H1 (cell line): ENCODE results near the gene STK39. TPM values are rescaled to one million over a fixed set of nuclear protein-coding genes. Genes with fewer than 3 reads are reported as not detected.

Experiments
- CTCF ChIA-PET: fragments of 300-600 bp; sonication (Branson Sonifier 250); formaldehyde crosslinking; loops from one replicate; lab custom pipeline; 2021; ENCODE audit not compliant: partially characterized antibody; lab: Charles Lee
- POLR2A ChIA-PET: fragments of 300-600 bp; sonication (Branson Sonifier 250); formaldehyde crosslinking; loops from one replicate; lab custom pipeline; 2021; ENCODE audit warnings: inconsistent platforms; ENCODE audit not compliant: partially characterized antibody; lab: Charles Lee
- DNase-seq, 2 experiments: peaks; one replicate each; pipeline versions ENCODE4 v3.0.0 to v3.0.0-alpha.2; 2010 to 2022; ENCODE audit warnings: low spot score in 2 of 2, low read depth in 1 of 2, mixed read lengths in 1 of 2
- FAIRE-seq: peaks from 2 replicates; lab custom pipeline; 2011; peaks lifted over from hg19 to GRCh38; lab: Jason Lieb, UNC
- H2AFZ ChIP-seq: 2 replicates; pipeline ENCODE4 v1.8.1; 2012; ENCODE audit warnings: low read length, inconsistent platforms
- H2AK5ac ChIP-seq: 2 replicates; pipeline ENCODE4 v1.6.1; 2013; ENCODE audit warnings: low read depth, low read length
- H2BK120ac ChIP-seq: replicated peaks from 2 replicates; pipeline ENCODE3; 2013; ENCODE audit warnings: low read depth, low read length, inconsistent platforms
- H2BK12ac ChIP-seq: 2 replicates; pipeline ENCODE4 v1.6.1; 2013; ENCODE audit warnings: low read depth, low read length
- H2BK15ac ChIP-seq: 2 replicates; pipeline ENCODE4 v1.6.1; 2013; ENCODE audit warnings: low read length
- H2BK20ac ChIP-seq: 2 replicates; pipeline ENCODE4 v1.6.1; 2013; ENCODE audit warnings: low read length
- H2BK5ac ChIP-seq: 2 replicates; pipeline ENCODE4 v1.6.1; 2013; ENCODE audit warnings: low read depth, low read length
- H3K14ac ChIP-seq: 2 replicates; pipeline ENCODE4 v1.6.1; 2013; ENCODE audit warnings: inconsistent platforms; ENCODE audit not compliant: insufficient read length
- H3K18ac ChIP-seq: 2 replicates; pipeline ENCODE4 v1.6.1; 2013; ENCODE audit warnings: low read length; ENCODE audit errors: extremely low read depth
- H3K23ac ChIP-seq: 2 replicates; pipeline ENCODE4 v1.6.1; 2013; ENCODE audit warnings: inconsistent platforms; ENCODE audit not compliant: insufficient read length
- H3K23me2 ChIP-seq: 2 replicates; pipeline ENCODE4 v1.6.1; 2013; ENCODE audit warnings: low read depth, low read length
- H3K27ac ChIP-seq: 2 replicates; pipeline ENCODE4 v1.6.1; 2011; ENCODE audit warnings: low read depth, low read length, inconsistent platforms
- H3K27me3 ChIP-seq, 4 experiments: replicated peaks in 1 of 4; 1 replicate in 1 of 4; 2 replicates in 3 of 4; pipeline versions ENCODE4 v1.6.1 to v1.8.1; 2011 to 2013; ENCODE audit warnings: low read length in 3 of 4, mild to moderate bottlenecking in 3 of 4, inconsistent platforms in 2 of 4, mixed read lengths in 2 of 4, moderate library complexity in 1 of 4; ENCODE audit not compliant: control insufficient read depth in 3 of 4, insufficient read depth in 3 of 4; ENCODE audit errors: extremely low read depth in 1 of 4
- H3K36me3 ChIP-seq, 4 experiments: 2 replicates each; pipeline versions ENCODE4 v1.6.1 to v1.8.1; 2011 to 2013; ENCODE audit warnings: mild to moderate bottlenecking in 4 of 4, low read length in 3 of 4, moderate library complexity in 2 of 4, control low read depth in 1 of 4, inconsistent platforms in 1 of 4; ENCODE audit not compliant: insufficient read depth in 4 of 4, control insufficient read depth in 2 of 4
- H3K4ac ChIP-seq: replicated peaks from 2 replicates; pipeline ENCODE3; 2013; ENCODE audit warnings: low read length, low read depth, mixed read lengths, inconsistent platforms; ENCODE audit not compliant: insufficient read length
- H3K4me1 ChIP-seq, 4 experiments: replicated peaks in 1 of 4; 1 replicate in 1 of 4; 2 replicates in 3 of 4; pipeline versions ENCODE4 v1.6.1 to v1.8.1; 2011 to 2013; ENCODE audit warnings: low read length in 3 of 4, inconsistent platforms in 2 of 4, mixed read lengths in 1 of 4; ENCODE audit not compliant: insufficient read depth in 4 of 4, control insufficient read depth in 3 of 4
- H3K4me2 ChIP-seq, 2 experiments: 2 replicates each; pipeline versions ENCODE4 v1.6.1 to v1.8.1; 2011 to 2013; ENCODE audit warnings: low read depth in 2 of 2, low read length in 2 of 2, control low read depth in 1 of 2, inconsistent platforms in 1 of 2, mild to moderate bottlenecking in 1 of 2; ENCODE audit not compliant: insufficient read depth in 1 of 2
- H3K4me3 ChIP-seq, 4 experiments: fragments of 200-600, 300-600 bp in 1 of 4; sonication (generic), shearing (Covaris generic), sonication (Bioruptor Twin) in 1 of 4; 2 replicates each; pipeline versions ENCODE4 v1.5.1 to v1.8.1; 2011 to 2016; ENCODE audit warnings: low read length in 4 of 4, low read depth in 3 of 4, control low read depth in 2 of 4, inconsistent platforms in 2 of 4, mild to moderate bottlenecking in 2 of 4, mixed read lengths in 1 of 4, moderate library complexity in 1 of 4; ENCODE audit not compliant: insufficient read depth in 2 of 4; ENCODE audit errors: extremely low read depth in 1 of 4
- H3K56ac ChIP-seq: replicated peaks from 2 replicates; pipeline ENCODE3; 2013; ENCODE audit warnings: low read depth, mild to moderate bottlenecking, mixed read lengths, low read length, inconsistent platforms; ENCODE audit not compliant: insufficient read length
- H3K79me1 ChIP-seq: 2 replicates; pipeline ENCODE4 v1.6.1; 2013; ENCODE audit warnings: low read depth, low read length, control low read depth
- H3K79me2 ChIP-seq, 2 experiments: 2 replicates each; pipeline versions ENCODE4 v1.6.1 to v1.8.1; 2012 to 2013; ENCODE audit warnings: low read length in 2 of 2, mild to moderate bottlenecking in 2 of 2, inconsistent platforms in 1 of 2; ENCODE audit not compliant: insufficient read depth in 2 of 2, control insufficient read depth in 1 of 2
- H3K9ac ChIP-seq, 4 experiments: replicated peaks in 1 of 4; 1 replicate in 1 of 4; 2 replicates in 3 of 4; pipeline versions ENCODE4 v1.6.1 to v1.8.1; 2011 to 2013; ENCODE audit warnings: low read depth in 3 of 4, low read length in 3 of 4, control low read depth in 2 of 4, mild to moderate bottlenecking in 2 of 4, moderate library complexity in 2 of 4, inconsistent platforms in 1 of 4; ENCODE audit errors: extremely low read depth in 1 of 4
- H3K9me3 ChIP-seq, 2 experiments: 2 replicates each; pipeline versions ENCODE4 v1.6.1 to v1.8.1; 2012 to 2013; ENCODE audit warnings: mild to moderate bottlenecking in 2 of 2, moderate library complexity in 2 of 2, control low read depth in 1 of 2, inconsistent platforms in 1 of 2, low read depth in 1 of 2, low read length in 1 of 2, mixed read lengths in 1 of 2; ENCODE audit not compliant: insufficient read depth in 2 of 2
- H4K20me1 ChIP-seq, 2 experiments: replicated peaks in 1 of 2; 2 replicates each; pipeline versions ENCODE3 to v1.8.1; 2011 to 2013; ENCODE audit warnings: inconsistent platforms in 2 of 2, low read length in 2 of 2, mild to moderate bottlenecking in 1 of 2; ENCODE audit not compliant: insufficient read depth in 2 of 2, control insufficient read depth in 1 of 2
- H4K5ac ChIP-seq: 2 replicates; pipeline ENCODE4 v1.6.1; 2013; ENCODE audit warnings: low read length, low read depth, mixed read lengths, inconsistent platforms; ENCODE audit not compliant: insufficient read length
- H4K8ac ChIP-seq: 2 replicates; pipeline ENCODE4 v1.8.0; 2013; ENCODE audit warnings: mild to moderate bottlenecking, moderate library complexity, low read length, inconsistent platforms; ENCODE audit not compliant: insufficient read depth; ENCODE audit errors: extremely low read depth
- H4K91ac ChIP-seq: replicated peaks from 2 replicates; pipeline ENCODE3; 2013; ENCODE audit warnings: low read length, mixed read lengths, inconsistent platforms; ENCODE audit not compliant: insufficient read length
- ATF2 ChIP-seq: IDR thresholded peaks from 2 replicates; pipeline ENCODE4 v1.6.1; 2012; ENCODE audit warnings: low read length, inconsistent platforms
- BACH1 ChIP-seq: IDR thresholded peaks from 2 replicates; pipeline ENCODE4 v1.6.1; 2012; ENCODE audit warnings: low read length, improper control_type of control experiment
- CHD1 ChIP-seq: IDR thresholded peaks from 2 replicates; pipeline ENCODE4 v1.6.1; 2012; ENCODE audit warnings: low read depth, low read length, improper control_type of control experiment
- CHD2 ChIP-seq: IDR thresholded peaks from 2 replicates; pipeline ENCODE4 v1.6.1; 2012; ENCODE audit warnings: low read length, improper control_type of control experiment
- CTBP2 ChIP-seq: IDR thresholded peaks from 2 replicates; pipeline ENCODE4 v1.7.0; 2011; ENCODE audit warnings: borderline replicate concordance, mild to moderate bottlenecking, moderate library complexity, mixed read lengths, low read length; ENCODE audit not compliant: insufficient read depth, insufficient read length
- EGR1 ChIP-seq: IDR thresholded peaks from 2 replicates; pipeline ENCODE4 v1.6.1; 2011; ENCODE audit warnings: low read depth, low read length, borderline replicate concordance
- HDAC2 ChIP-seq, 2 experiments: fragments of 300-600 bp in 1 of 2; sonication (generic) in 1 of 2; IDR thresholded peaks; 2 replicates each; pipeline ENCODE4 v1.6.1; 2011 to 2012; ENCODE audit warnings: low read depth in 2 of 2, low read length in 2 of 2, mild to moderate bottlenecking in 2 of 2, moderate library complexity in 2 of 2, borderline replicate concordance in 1 of 2, inconsistent platforms in 1 of 2
- MAFK ChIP-seq: IDR thresholded peaks from 2 replicates; pipeline ENCODE4 v1.6.1; 2012; ENCODE audit warnings: low read depth, mild to moderate bottlenecking, improper control_type of control experiment, low read length
- POU5F1 ChIP-seq: IDR thresholded peaks from 2 replicates; pipeline ENCODE4 v1.6.1; 2011; ENCODE audit warnings: low read depth, mild to moderate bottlenecking, low read length, moderate library complexity
- RNF2 ChIP-seq: fragments of 200-900, 300-1000 bp; sonication (generic); IDR thresholded peaks from 2 replicates; pipeline ENCODE4 v1.7.1; 2016; ENCODE audit warnings: borderline replicate concordance, low read depth, mild to moderate bottlenecking, antibody characterized with exemption, low read length; ENCODE audit not compliant: poor library complexity, severe bottlenecking; ENCODE audit errors: missing control alignments
- SRF ChIP-seq: IDR thresholded peaks from 2 replicates; pipeline ENCODE4 v1.6.1; 2011; ENCODE audit warnings: mild to moderate bottlenecking, low read depth, low read length, moderate library complexity
- TAF1 ChIP-seq: IDR thresholded peaks from 2 replicates; pipeline ENCODE4 v1.6.1; 2011; ENCODE audit warnings: mild to moderate bottlenecking, low read depth, low read length
- WGBS, 2 experiments: shearing (Covaris generic) in 1 of 2; methylation state at CpG; one replicate each; pipeline versions ENCODE4 v1.1.6 to v1.1.7; 2013 to 2015; ENCODE audit warnings: low lambda C conversion rate in 2 of 2, mixed read lengths in 2 of 2, inconsistent platforms in 1 of 2, low coverage in 1 of 2, missing lambda C conversion rate in 1 of 2; ENCODE audit not compliant: insufficient replicate concordance in 2 of 2, insufficient coverage in 1 of 2, insufficient read length in 1 of 2; ENCODE audit errors: extremely low coverage in 1 of 2, missing lambda C conversion rate in 1 of 2; 5-methylcytosine and 5-hydroxymethylcytosine counted together
- polyA plus RNA-seq, 7 experiments: library from polyadenylated mRNA; depleted of rRNA in 3 of 7; stranded (reverse) in 5 of 7; unstranded in 2 of 7; fragments of >200 nt in 5 of 7; fragments of 200-250 nt in 2 of 7; gene quantifications; 1 replicate in 5 of 7; 2 replicates in 1 of 7; 4 replicates in 1 of 7; pipeline versions ENCODE4 v1.2.1 to v1.2.3, GENCODE V29; 2011 to 2013; ENCODE audit warnings: missing spikeins in 2 of 7, mixed read lengths in 2 of 7
- total RNA-seq: library from RNA; stranded (reverse); fragmentation: NEBNext Ultra II Directional; extraction: Animal tissue kit (Norgen Biotek cat#: 25700); gene quantifications from 2 replicates; pipeline ENCODE4 v1.2.1, GENCODE V29; 2021

The STK39 gene
- total and polyA plus RNA-seq, 2 of the 8 experiments (the other 6 are each of a cell fraction or from before 2014, with no cell fraction given): 13.7 to 23.8 TPM

- Histone ChIP-seq H3K4me2 (no peak overlapping the region), H4K8ac (no peak overlapping the region), H3K14ac (no peak overlapping the region), H2AK5ac (no peak overlapping the region), H3K56ac (no peak overlapping the region), H3K36me3 (no peaks in the 10 kb centered on the region), H3K27ac (no peak overlapping the region), H3K79me1 (no peaks in the 10 kb centered on the region), H2BK12ac (no peak overlapping the region), H2BK15ac (no peak overlapping the region), H3K4me1 (no peaks in the 10 kb centered on the region), H3K9me3 (no peaks in the 10 kb centered on the region), H4K91ac (no peak overlapping the region), H3K18ac (no peak overlapping the region), H3K4ac (no peak overlapping the region), H3K9ac (no peak overlapping the region), H4K20me1 (no peaks in the 10 kb centered on the region), H4K5ac (no peak overlapping the region), H3K23me2 (no peaks in the 10 kb centered on the region; the same call in 1 of the 2 replicates), H3K23ac (no peak overlapping the region), H2AFZ (no peak overlapping the region), H2BK20ac (no peak overlapping the region), H3K79me2 (no peaks in the 10 kb centered on the region), H2BK5ac (no peak overlapping the region), H2BK120ac (no peak overlapping the region), H3K4me3 (no peak overlapping the region), H3K27me3 (no peaks in the 10 kb centered on the region)
- CTCF ChIA-PET: interaction anchor here (0.9 to 5.0 kb wide), 3 partner anchors 30 to 36 kb away, joined by 4 to 32 read pairs (median 8); no protein-coding TSS in a partner anchor
- DNase-seq (no peak), FAIRE-seq (no peak)
- 92% methylated on average over 4 of the region's 4 CpGs; no CpG with 5 or more reads in 1 of the 2 experiments for WGBS, 2 experiments
- POLR2A ChIA-PET: no interaction called here
- TF ChIP-seq MAFK (no peak), SRF (no peak), CTBP2 (no peak), CHD2 (no peak), BACH1 (no peak), EGR1 (no peak), TAF1 (no peak), RNF2 (no peak), CHD1 (no peak), ATF2 (no peak), HDAC2 (IDR thresholded peaks at IDR 0.05; ENCODE audit: borderline replicate concordance in 1 of 2, low read depth in 2 of 2, low read length in 2 of 2) (no peak), POU5F1 (no peak)
Observed at GRCh38 chr2:168085801-168086361, 161.5 kb downstream of the STK39 start.
